HCT116 (cell line): ENCODE data around the gene RMDN3. TPM values are rescaled to one million over a fixed set of nuclear protein-coding genes. Genes with fewer than 3 reads are reported as not detected.

Experiments
- ATAC-seq: fragments of 200-7000 bp; cut with Tn5 transposase; 2 replicates; pipeline ENCODE4 v1.9.1; 2020; ENCODE audit warnings: mild to moderate bottlenecking, moderate library complexity
- BruUV-seq: library from RNA; stranded (reverse); fragments of 400-500 nt; replicated peaks from 2 replicates; lab custom pipeline; 2021; lab: Mats Ljungman, UMichigan
- CTCF ChIA-PET: fragments of 300-600 bp; sonication (Branson Sonifier 250); formaldehyde crosslinking; loops from one replicate; lab custom pipeline; 2021; ENCODE audit warnings: antibody characterized with exemption; lab: Charles Lee
- POLR2A ChIA-PET: fragments of 300-600, 350-600 bp; sonication (Branson Sonifier 250); formaldehyde crosslinking; loops from one replicate; lab custom pipeline; 2021; ENCODE audit warnings: antibody characterized with exemption; lab: Charles Lee
- RAD21 ChIA-PET, 2 experiments: fragments of 300-600 bp; sonication (Branson Sonifier 250); formaldehyde crosslinking; loops; one replicate each; lab custom pipeline; 2023; ENCODE audit warnings: low total read pairs in 2 of 2; ENCODE audit not compliant: uncharacterized antibody in 2 of 2, unreplicated experiment in 2 of 2, low non-redundant PET in 1 of 2; lab: Charles Lee
- DNase-seq: peaks from one replicate; pipeline ENCODE4 v3.0.0-alpha.2; 2010; ENCODE audit warnings: low read depth, low spot score
- H2AFZ ChIP-seq: fragments of 200-600 bp; shearing (Covaris generic), sonication (generic); 2 replicates; pipeline ENCODE4 v1.6.1; 2017; ENCODE audit warnings: low read depth, mixed run types, mixed read lengths, antibody characterized with exemption, low read length; ENCODE audit not compliant: poor library complexity, severe bottlenecking
- H3K27ac ChIP-seq: 2 replicates; pipeline ENCODE4 v1.5.1; 2012; ENCODE audit warnings: low read depth, low read length
- H3K27me3 ChIP-seq: fragments of 200-600 bp; sonication (generic); 2 replicates; pipeline ENCODE4 v1.6.1; 2016; ENCODE audit warnings: mixed run types, low read length, mixed read lengths; ENCODE audit not compliant: insufficient read depth
- H3K36me3 ChIP-seq, 2 experiments: fragments of 200-500 bp in 1 of 2; fragments of 200-600 bp in 1 of 2; sonication (Bioruptor generic) in 1 of 2; sonication (generic) in 1 of 2; 2 replicates each; pipeline versions ENCODE4 v1.5.1 to v1.6.1; 2014 to 2016; ENCODE audit warnings: low read length in 2 of 2, inconsistent platforms in 1 of 2, mixed read lengths in 1 of 2, mixed run types in 1 of 2; ENCODE audit not compliant: insufficient read depth in 2 of 2, control insufficient read depth in 1 of 2
- H3K4me1 ChIP-seq, 2 experiments: fragments of 200-600 bp in 1 of 2; sonication (generic) in 1 of 2; 2 replicates each; pipeline versions ENCODE4 v1.5.1 to v1.6.1; 2012 to 2017; ENCODE audit warnings: low read length in 2 of 2, inconsistent platforms in 1 of 2, mild to moderate bottlenecking in 1 of 2, mixed read lengths in 1 of 2, mixed run types in 1 of 2, moderate library complexity in 1 of 2; ENCODE audit not compliant: insufficient read depth in 2 of 2, control insufficient read depth in 1 of 2
- H3K4me2 ChIP-seq: fragments of 200-600 bp; sonication (generic); 2 replicates; pipeline ENCODE4 v1.6.1; 2017; ENCODE audit warnings: mixed run types, low read length, mixed read lengths
- H3K4me3 ChIP-seq, 2 experiments: fragments of 200-600 bp in 1 of 2; sonication (generic) in 1 of 2; replicated peaks in 1 of 2; 2 replicates each; pipeline ENCODE4 v1.5.1; 2011 to 2016; ENCODE audit warnings: low read length in 2 of 2, control low read depth in 1 of 2, low read depth in 1 of 2, mild to moderate bottlenecking in 1 of 2, mixed read lengths in 1 of 2, mixed run types in 1 of 2
- H3K79me2 ChIP-seq: fragments of 200-600 bp; sonication (generic); 2 replicates; pipeline ENCODE4 v1.6.1; 2017; ENCODE audit warnings: mild to moderate bottlenecking, mixed run types, low read length, moderate library complexity, mixed read lengths; ENCODE audit not compliant: insufficient read depth
- H3K9ac ChIP-seq: fragments of 200-600 bp; sonication (generic); 2 replicates; pipeline ENCODE4 v1.6.1; 2016; ENCODE audit warnings: low read length, mixed read lengths
- H3K9me2 ChIP-seq: fragments of 200-600 bp; sonication (generic), shearing (Covaris generic); 2 replicates; pipeline ENCODE4 v1.6.1; 2017; ENCODE audit warnings: mixed run types, mild to moderate bottlenecking, moderate library complexity; ENCODE audit not compliant: insufficient read depth
- H3K9me3 ChIP-seq, 2 experiments: fragments of 200-500 bp in 1 of 2; fragments of 200-600 bp in 1 of 2; sonication (Bioruptor generic) in 1 of 2; sonication (generic) in 1 of 2; 2 replicates each; pipeline ENCODE4 v1.6.1; 2014 to 2017; ENCODE audit warnings: low read length in 2 of 2, mixed read lengths in 2 of 2, inconsistent platforms in 1 of 2, low read depth in 1 of 2, mild to moderate bottlenecking in 1 of 2, mixed run types in 1 of 2, moderate library complexity in 1 of 2; ENCODE audit not compliant: control insufficient read depth in 1 of 2, insufficient read depth in 1 of 2
- H4K20me1 ChIP-seq: fragments of 200-600 bp; sonication (generic), shearing (Covaris generic); 2 replicates; pipeline ENCODE4 v1.6.1; 2017; ENCODE audit warnings: mixed run types, mild to moderate bottlenecking, moderate library complexity; ENCODE audit not compliant: insufficient read depth
- MAX ChIP-seq: IDR thresholded peaks from 2 replicates; pipeline ENCODE4 v1.6.1; 2012
- SIN3A ChIP-seq: IDR thresholded peaks from 2 replicates; pipeline ENCODE4 v1.6.1; 2012; ENCODE audit warnings: low read depth
- TCF7L2 ChIP-seq: IDR thresholded peaks from 2 replicates; pipeline ENCODE4 v1.7.0; 2011; ENCODE audit warnings: borderline replicate concordance, inconsistent platforms; ENCODE audit not compliant: insufficient read depth, insufficient read length; ENCODE audit errors: extremely low read depth
- ZBTB33 ChIP-seq: IDR thresholded peaks from 2 replicates; pipeline ENCODE4 v1.6.1; 2011; ENCODE audit warnings: mild to moderate bottlenecking, low read length, moderate library complexity; ENCODE audit not compliant: insufficient replicate concordance; ENCODE audit errors: extremely low read depth
- ZFX ChIP-seq: fragments of 450-650 bp; IDR thresholded peaks from 2 replicates; pipeline ENCODE4 v1.6.1; 2017
- intact Hi-C: fragments of 100-400 bp; cut with micrococcal nuclease; formaldehyde crosslinking; loops from 2 replicates; pipeline ENCODE4 v1.10.0; 2022
- total RNA-seq: library from RNA; stranded (reverse); gene quantifications from one replicate; pipeline ENCODE4 v1.2.1, GENCODE V29; 2021; ENCODE audit not compliant: unreplicated experiment
- TF ChIP-seq, protein P1 (sequence below): IDR thresholded peaks from 2 replicates; pipeline ENCODE4 v1.6.1; 2012

Gene RMDN3
- total RNA-seq, 1 experiment from 2014 or later = 21.5 TPM

DNA sequence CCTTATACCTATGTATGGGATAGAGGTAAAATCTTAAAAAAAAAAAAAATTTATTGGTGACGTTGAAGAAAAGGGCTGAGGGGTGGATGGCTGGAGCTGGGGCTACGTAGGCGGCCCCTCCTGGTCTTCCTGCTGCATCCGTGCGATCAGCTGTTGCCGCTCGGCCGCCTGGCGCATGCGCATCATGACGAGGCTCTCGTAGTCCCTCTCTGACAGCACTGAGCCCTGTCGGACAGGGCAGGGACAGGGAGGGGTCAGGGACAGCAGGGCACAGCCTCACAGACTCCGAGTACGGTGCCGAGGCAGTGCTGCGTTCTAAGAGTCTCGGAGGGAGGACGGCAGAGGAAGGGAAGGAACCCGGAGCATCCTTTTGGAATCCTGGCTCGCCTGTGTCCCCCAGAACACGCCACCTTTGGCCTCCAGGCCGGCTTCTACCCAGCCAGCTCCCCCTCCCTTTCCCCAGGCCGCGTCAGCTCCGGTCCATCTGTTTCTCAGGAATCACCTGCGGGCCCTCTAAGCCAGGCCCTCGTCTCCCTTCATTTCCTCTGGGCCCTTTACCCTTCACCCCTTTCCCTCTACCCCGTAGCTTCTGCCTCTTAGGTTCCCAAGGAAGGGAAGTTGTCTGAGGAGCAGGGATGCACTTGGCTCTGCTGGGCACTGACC lies 12.9 kb upstream of the RMDN3 start:
- Histone ChIP-seq H3K27me3 (no peaks in the 10 kb centered on the region), H3K27ac (no peak overlapping the region; the same call in 1 of the 2 replicates), H3K4me3 (no peak overlapping the region), H3K9me3 (no peaks in the 10 kb centered on the region), H3K9me2 (no peaks in the 10 kb centered on the region), H3K9ac (no peak overlapping the region), H3K79me2 (no peaks in the 10 kb centered on the region), H3K4me2 (no peak overlapping the region), H3K36me3 (no peaks in the 10 kb centered on the region; a peak in 1 of 4 replicates), H3K4me1 (peaks cover 27 to 70% of the 10 kb centered on the region in 2 experiments), H2AFZ (no peak overlapping the region), H4K20me1 (no peaks in the 10 kb centered on the region)
- intact Hi-C loops = no loop called here
- RAD21 ChIA-PET = no interaction called here
- TF ChIP-seq, protein P1, sequence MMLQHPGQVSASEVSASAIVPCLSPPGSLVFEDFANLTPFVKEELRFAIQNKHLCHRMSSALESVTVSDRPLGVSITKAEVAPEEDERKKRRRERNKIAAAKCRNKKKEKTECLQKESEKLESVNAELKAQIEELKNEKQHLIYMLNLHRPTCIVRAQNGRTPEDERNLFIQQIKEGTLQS = no peak
- TF ChIP-seq ZBTB33 = no peak
- TF ChIP-seq MAX = no peak
- TF ChIP-seq ZFX = no peak
- TF ChIP-seq SIN3A = no peak
- no peak for TF ChIP-seq TCF7L2
- DNase-seq (no peak), ATAC-seq (no peak)
- BruUV-seq = no TSS peak
- POLR2A ChIA-PET = no interaction called here
- CTCF ChIA-PET = no interaction called here
